ENCODE measurements around the gene ETF1.

GRCh38 chr5:138460032-138460693 lies 82.9 kb downstream of the ETF1 start:
- no peak for TF ChIP-seq CTCF (conservative IDR thresholded peaks at IDR 0.05; ENCODE audit: low read length)
- no peak for TF ChIP-seq EZH2phosphoT487 (IDR thresholded peaks at IDR 0.05; ENCODE audit: borderline replicate concordance, low read depth, low read length)
